Hindlimb muscle (tissue), 1 donor: Measurements from ENCODE around the gene GBA2. TPM values are rescaled to one million over a fixed set of nuclear protein-coding genes. Genes with fewer than 3 reads are reported as not detected.
A peak's percentile ranks its signal among the peaks of the same experiment; 100 is the strongest.

Source experiments
- DNase-seq: peaks from one replicate; pipeline ENCODE4 v3.0.0-alpha.2; 2013
- polyA plus RNA-seq: library from polyadenylated mRNA; unstranded; fragments of 120-200 nt; gene quantifications from one replicate; pipeline ENCODE4 v1.2.1, GENCODE V29; 2013; ENCODE audit not compliant: insufficient read length

GBA2 gene
- polyA plus RNA-seq, 1 donor, result 62.5 TPM

GRCh38 chr9:35737143-35737542 lies 11.9 kb downstream of the GBA2 start:
- no peak for DNase-seq

DNA sequence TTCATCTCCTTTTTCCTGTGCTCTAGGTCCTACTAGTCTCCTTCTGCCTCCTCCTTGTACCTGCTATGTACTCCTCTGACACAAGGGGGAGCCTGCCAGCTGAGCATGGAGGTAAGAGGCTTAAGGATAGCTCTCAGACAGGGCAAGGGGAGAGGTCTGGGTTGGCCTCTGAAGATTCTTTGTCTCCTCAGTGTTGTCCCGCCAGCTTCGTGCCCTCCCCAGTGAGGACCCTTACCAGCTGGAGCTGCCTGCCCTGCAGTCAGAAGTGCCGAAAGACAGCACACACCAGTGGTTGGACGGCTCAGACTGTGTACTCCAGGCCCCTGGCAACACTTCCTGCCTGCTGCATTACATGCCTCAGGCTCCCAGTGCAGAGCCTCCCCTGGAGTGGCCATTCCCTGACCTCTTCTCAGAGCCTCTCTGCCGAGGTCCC lies 12.8 kb downstream of the GBA2 start:
- DNase-seq, result no peak

GRCh38 chr9:35734096-35734495 lies 14.9 kb downstream of the GBA2 start:
- DNase-seq, result no peak

DNA sequence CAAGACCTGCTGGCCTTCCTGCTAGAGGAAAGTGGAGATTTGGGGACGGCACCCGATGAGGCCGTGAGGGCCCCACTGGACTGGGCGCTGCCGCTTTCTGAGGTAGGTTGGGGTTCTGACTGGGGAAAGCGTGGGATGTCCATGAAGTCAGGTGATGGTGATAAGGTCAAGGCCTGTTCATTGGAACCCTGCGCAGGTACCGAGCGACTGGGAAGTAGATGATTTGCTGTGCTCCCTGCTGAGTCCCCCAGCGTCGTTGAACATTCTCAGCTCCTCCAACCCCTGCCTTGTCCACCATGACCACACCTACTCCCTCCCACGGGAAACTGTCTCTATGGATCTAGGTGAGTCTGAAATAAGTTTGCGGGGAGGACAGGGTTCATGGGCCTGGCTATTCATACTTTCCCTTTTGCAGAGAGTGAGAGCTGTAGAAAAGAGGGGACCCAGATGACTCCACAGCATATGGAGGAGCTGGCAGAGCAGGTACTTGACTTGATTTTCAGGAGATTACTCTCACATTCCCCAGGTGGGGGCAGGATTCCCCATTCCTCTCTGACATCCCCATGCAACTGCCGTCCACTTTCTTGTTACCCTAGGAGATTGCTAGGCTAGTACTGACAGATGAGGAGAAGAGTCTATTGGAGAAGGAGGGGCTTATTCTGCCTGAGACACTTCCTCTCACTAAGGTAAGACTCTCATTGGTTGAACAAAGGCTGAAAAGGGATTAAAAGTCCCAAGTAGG lies 16.1 kb downstream of the GBA2 start:
- no peak for DNase-seq

GRCh38 chr9:35732185-35732799 lies 16.7 kb downstream of the GBA2 start, which contains the start of the genes CREB3 and TLN1:
TSS of gene CREB3 (plus strand) at chr9:35732666. CDS start at chr9:35732773, 107 bp downstream.
TSS of gene TLN1 (minus strand) at chr9:35732195. CDS start at chr9:35725694, 6,501 bp downstream.
- DNase-seq, result peak; percentile 97

DNA sequence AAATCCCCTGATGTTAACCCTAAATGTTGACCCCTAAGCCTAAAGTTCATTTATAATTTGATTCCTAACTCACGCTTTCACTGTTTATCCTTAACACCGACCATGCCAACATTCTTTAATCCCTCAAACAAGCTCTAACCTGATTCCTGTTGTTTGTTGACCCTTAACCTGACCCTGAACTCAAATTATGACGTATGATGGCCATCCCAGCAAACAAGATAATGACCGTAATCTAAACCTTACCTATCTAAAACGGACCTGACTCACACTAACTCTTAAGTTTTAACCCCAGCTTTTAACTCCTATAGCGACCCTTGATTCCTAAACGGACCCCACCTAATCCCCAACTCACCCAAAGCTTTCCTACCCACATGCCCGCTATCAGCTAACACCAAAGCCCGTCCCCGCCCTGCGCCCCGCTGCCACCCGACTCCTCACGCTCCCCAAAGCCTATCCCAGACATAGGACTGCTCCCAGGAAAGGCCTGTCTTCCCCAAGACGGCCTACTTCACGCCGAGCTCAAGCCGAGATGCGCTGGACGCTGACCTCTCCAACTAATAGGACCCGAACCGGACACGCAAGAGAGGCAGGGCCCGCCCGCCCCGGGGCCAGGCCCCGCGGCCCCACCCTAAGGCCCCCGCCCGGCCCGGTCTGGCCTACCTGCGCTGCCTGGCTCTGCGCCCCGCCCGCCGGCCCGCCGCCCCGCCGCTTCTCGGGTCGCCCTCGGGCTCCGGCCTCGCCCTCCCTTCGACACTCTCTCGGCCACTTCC lies 17.4 kb downstream of the GBA2 start:
- DNase-seq, result no peak

- DNase-seq, result no peak
Measured at GRCh38 chr9:35730486-35730854, 18.6 kb downstream of the GBA2 start.

DNA sequence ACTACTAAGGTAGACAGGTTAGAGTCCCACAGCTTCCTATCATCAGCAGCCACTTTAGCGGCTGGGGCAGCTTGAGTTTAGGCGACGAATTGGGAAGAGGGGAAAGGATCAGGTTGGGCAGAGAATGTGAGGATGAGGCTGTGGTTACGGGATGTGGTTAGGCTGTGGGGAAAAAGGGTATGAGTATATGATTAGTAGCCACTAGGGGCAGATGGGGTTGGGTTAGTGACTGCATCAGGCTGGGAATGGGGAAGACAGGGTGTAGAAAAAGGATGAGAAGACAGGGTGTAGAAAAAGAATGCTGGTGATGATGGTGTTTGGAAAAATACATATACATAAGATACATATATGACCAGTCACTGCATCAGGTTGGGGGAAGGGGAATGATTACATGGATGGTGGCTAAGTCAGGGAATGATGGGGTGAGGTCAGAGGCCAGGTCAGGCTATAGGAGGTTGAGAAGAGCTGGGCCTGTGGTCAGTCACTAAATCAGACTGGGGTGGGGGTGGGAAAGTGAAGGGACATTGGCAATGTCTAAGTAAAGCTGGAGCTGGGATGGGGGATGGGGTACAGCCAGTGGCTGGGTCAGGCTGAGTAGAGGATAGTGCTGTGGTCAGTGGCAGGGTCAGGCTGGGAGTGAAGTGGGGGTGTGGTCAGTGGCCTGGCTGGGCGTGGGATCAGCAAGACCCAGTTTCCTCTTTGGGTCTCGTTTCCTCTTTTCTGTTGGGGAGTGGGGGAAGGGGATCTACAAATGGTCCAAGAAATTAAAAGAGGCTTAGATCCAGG lies 19.1 kb downstream of the GBA2 start:
- no peak for DNase-seq

GRCh38 chr9:35729101-35729500 lies 19.9 kb downstream of the GBA2 start:
- DNase-seq, result no peak

DNA sequence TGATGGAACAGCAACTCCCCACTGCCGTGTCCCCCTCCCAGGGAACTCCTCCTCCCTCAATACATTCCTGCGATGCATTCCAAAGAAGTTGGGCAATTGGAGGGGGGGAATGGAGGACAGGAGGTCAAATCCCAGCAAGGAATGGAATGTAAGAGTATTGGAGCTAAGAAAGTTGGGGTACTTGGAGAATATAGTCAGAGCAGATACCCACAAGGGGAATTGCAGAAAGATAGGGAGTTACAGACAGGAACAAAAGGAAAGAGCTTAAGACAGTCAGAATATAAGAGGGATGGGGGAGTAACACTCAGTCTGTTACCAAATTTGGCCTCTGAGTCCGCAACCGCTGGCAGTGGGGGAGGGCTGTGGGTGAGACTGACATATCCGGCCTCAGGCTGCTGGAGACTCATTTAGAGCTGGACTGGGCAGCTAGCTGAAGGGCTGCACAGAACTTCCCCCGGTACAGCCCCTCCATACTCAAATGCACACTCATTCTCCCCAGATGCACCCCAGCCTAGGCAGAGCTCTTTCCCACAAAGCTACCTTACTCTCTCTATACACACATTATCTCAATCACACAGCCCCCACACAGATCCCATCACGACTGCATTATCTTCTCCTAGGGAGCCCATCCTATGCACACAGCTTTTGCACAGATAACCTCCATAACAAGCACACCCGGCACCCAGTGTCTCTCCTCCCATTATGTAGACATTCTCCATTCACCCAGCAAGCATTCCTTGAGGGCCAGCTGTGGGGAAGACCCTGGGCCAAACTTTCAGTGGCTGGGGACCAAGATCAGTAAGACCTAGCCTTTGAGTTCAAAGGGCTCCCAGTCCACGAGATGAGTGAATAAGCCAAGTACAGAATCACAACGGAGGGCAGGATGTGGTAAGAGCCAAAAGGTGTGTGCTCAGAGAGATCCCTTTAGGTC lies 20.7 kb downstream of the GBA2 start:
- DNase-seq, result no peak

DNA sequence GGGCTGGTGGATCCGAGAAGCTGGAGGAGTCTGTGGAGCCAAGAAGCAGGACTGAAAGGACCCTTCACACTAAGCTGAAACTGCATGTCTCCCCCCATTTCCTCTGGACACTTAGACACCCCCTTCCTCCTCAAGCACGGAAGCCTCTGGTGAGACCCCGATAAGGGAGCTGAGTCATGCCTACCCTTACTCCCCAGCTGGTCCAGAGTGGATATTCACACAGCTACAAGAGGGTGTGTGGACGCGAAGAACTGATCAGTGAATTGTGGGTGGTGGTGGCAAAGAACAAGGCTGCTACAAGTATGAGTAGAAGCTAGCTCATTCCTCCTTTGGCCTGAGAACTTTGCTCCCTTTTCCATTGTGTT lies 21.4 kb downstream of the GBA2 start:
- no peak for DNase-seq

GRCh38 chr9:35726931-35727330 lies 22.1 kb downstream of the GBA2 start:
- DNase-seq, result no peak

GRCh38 chr9:35725362-35725761 lies 23.7 kb downstream of the GBA2 start:
- DNase-seq, result no peak

DNA sequence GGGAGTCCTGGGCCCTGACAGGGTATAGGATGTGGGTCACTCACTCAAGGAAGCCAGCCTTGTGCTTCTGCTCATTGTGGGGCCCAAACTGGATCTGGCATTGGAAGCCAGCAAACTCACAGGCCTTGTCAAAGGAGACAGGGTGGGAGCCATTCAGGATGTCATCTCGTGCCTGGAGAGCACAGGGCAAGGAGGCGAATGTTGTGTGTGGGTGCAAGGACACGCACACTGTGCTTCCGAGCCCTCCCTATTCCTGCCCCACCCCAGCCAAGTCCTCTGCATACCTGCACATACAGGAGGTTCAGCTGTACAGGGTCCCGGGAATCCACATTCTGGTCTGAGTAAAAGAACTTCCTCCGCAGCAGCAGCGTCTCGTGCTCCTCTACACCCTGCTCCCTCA lies 25.1 kb downstream of the GBA2 start:
- DNase-seq, result no peak

DNA sequence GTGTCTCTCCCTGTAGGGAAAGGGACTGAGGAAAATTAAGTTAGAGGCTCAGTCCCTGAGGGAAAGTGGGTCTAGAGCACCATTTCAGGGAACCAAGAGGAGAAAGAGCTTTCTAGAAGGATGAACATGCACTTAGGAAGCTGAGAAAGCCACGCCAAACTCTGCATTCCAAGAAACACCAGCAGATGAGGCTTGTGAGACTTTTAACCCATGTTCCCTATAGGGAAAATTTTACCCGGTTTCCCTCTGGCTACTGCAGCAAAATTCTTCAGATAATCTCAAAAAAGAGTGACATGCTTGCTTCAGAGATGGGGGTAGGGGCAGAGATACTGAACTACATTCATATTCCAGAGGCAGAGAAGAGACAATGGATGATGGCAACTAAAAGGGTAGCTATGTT lies 25.6 kb downstream of the GBA2 start:
- no peak for DNase-seq

DNA sequence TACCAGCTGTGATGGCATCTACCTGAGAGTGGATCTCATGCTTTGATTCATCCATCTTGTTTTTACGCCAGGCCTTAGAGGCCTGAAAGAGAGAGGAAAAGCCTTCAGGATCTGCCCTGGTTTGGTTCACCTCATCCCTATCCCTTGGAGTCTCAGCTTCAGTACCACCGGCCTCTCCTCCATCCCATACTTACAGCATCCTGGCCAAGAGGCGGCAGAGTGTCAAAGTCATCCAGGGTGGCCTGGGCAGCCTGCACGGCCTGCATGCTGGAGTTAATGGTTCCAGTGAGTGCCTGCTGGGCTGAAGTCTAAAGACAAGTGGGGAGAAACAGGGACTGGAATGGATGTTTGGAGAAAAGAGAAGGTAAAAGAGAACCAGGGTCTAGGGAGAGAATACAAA lies 29.5 kb downstream of the GBA2 start:
- DNase-seq, result no peak

- no peak for DNase-seq
Measured at GRCh38 chr9:35718721-35719511, 30.1 kb downstream of the GBA2 start.

GRCh38 chr9:35717132-35717870 lies 31.7 kb downstream of the GBA2 start:
- DNase-seq, result no peak

DNA sequence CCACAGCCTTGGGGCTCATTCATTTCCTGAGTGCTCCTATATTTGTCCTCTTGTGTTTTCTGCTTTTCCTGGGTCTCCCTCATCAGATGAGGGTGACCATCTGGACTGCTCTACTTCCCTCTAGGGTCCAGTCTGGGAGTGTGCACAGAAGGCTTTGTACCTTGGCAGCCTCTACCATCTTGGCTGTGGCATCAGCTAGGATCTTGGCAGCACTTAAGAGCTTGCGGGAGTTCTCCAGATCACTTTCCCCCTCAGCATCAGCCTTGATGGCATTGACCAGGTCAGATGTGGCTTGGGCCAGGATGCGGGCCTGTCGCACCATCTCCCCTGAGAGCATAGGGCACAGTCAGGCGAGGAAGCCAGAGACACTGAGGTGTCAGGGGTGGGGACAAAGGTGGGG lies 32.8 kb downstream of the GBA2 start:
- no peak for DNase-seq
